Gastrocnemius medialis (tissue), 4 donors: ENCODE results near the gene EPAS1.

Experiments used
- POLR2A ChIP-seq, 2 donors: fragments of 450-650 bp; IDR thresholded peaks; one replicate each; pipeline ENCODE4 v1.6.1; 2017; ENCODE audit warnings: antibody characterized with exemption in 2 of 2, mild to moderate bottlenecking in 2 of 2, moderate library complexity in 2 of 2
- TF ChIP-seq, protein P1 (sequence below), 5 experiments: fragments of 450-650 bp in 3 of 5; fragments of 200-600 bp in 2 of 5; sonication (generic) in 2 of 5; IDR thresholded peaks in 4 of 5; conservative IDR thresholded peaks in 1 of 5; 1 replicate in 4 of 5; 2 replicates in 1 of 5; pipeline ENCODE4 v1.5.1; 2016 to 2019; ENCODE audit warnings: antibody characterized with exemption in 5 of 5, mild to moderate bottlenecking in 3 of 5, moderate library complexity in 3 of 5

DNA sequence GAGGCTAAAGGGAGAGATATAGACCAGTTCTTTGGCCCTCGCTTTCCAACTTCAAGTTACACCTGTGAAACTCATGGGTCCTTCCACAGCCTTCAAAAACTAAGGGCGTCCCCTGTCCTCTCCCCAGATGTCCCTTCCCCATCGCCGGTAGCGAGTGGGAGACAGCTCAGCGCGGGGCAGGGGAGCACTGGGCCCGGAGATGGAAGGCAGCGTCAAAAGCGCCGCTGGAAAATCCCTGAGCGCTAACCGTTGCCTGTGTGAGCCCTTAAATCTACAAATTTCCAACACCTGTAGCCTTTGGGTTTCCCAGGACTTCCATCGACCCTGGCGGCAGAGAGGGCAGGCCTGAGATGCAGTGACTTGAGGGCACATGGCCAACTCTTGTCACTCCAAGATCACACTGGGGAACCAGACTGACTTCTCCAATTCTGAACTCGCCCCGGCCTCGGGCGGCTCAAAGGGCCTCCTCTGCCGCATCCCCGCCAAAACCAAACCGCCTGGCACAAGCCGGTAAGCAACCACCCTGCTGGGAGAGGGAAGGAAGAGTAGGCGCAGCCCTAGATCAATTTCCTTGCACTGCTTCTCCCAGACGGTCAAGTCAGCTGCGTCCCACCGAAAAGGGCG is 879 bp upstream of the EPAS1 start:
- TF ChIP-seq, protein P1, sequence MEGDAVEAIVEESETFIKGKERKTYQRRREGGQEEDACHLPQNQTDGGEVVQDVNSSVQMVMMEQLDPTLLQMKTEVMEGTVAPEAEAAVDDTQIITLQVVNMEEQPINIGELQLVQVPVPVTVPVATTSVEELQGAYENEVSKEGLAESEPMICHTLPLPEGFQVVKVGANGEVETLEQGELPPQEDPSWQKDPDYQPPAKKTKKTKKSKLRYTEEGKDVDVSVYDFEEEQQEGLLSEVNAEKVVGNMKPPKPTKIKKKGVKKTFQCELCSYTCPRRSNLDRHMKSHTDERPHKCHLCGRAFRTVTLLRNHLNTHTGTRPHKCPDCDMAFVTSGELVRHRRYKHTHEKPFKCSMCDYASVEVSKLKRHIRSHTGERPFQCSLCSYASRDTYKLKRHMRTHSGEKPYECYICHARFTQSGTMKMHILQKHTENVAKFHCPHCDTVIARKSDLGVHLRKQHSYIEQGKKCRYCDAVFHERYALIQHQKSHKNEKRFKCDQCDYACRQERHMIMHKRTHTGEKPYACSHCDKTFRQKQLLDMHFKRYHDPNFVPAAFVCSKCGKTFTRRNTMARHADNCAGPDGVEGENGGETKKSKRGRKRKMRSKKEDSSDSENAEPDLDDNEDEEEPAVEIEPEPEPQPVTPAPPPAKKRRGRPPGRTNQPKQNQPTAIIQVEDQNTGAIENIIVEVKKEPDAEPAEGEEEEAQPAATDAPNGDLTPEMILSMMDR (IDR thresholded peaks at IDR 0.05 in 4 of 5, conservative IDR thresholded peaks at IDR 0.05 in 1 of 5) = no peak
- TF ChIP-seq POLR2A (IDR thresholded peaks at IDR 0.05) = no peak
